Measurements from ENCODE around the gene WDR4. TPM values are rescaled to one million over a fixed set of nuclear protein-coding genes. Genes with fewer than 3 reads are reported as not detected.

WDR4 gene
- total and polyA plus RNA-seq, 9 of the 15 experiments (the other 6 are each of a cell fraction or from before 2014, with no cell fraction given): 5.4 to 95.4 (median 32.1) TPM

DNA sequence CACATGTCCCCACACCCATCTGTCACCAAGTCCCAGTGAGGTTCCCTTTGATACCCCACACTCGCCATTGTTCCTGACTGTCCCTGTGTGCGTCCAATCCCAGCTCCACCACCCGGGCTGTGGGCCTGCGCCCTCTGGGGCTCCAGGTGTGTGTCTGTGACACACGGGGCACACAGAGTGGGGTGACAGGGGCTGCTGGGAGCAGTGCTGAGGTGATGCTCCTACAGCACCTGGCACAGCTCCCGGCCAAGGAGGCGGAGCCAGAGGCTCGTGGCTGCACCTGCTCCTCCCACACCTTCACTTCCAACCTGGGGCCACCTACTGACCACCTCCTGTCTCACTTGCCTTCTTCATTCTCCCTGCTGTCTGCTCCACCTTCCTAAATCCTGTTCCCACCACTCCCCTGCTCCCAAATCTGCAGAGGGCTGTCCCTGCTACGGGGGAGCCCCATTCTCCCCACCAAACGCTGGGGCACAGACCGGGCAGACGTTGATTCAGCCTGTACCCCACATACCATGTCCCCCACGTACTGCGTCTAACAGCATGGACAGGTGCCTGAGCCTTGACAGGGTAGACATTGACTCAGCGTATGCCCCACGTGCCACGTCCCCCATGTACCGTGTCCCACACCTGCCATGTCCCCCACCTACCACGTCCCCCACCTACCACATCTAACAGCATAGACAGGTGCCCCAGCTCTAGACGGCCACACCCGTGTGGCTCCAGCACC is 16.4 kb downstream of the WDR4 start:
- DNase-seq (ENCODE audit: extremely low read depth in 1 of 4, low spot score in 3 of 4) (no peak), FAIRE-seq (no peak), ATAC-seq (peak; percentile 60)
- H3K9me1 ChIP-seq (ENCODE audit: control insufficient read depth, insufficient read depth, low read length): peaks cover 3% of the 10 kb centered on the region
- H3K27ac ChIP-seq (ENCODE audit: extremely low read depth, low read depth, low read length): no peak overlapping the region
- H3K4me1 ChIP-seq (replicated peaks in 1 of 2; ENCODE audit: control insufficient read depth in 2 of 2, insufficient read depth in 2 of 2, low read length in 2 of 2): peaks cover 0 to 34% of the 10 kb centered on the region in 2 experiments; a peak in 1 of 5 replicates
- ChIA-PET POLR2A (no interaction called here), CTCF (ENCODE audit: low intra/inter-chr PET ratio) (interaction anchor here (0.5 kb wide), 1 partner anchor 960 kb away, joined by 4 read pairs; no protein-coding TSS in a partner anchor)
- peaks cover 94% of the 10 kb centered on the region for H3K36me3 ChIP-seq (ENCODE audit: control insufficient read depth, insufficient read depth, low read length)
- H3K9me3 ChIP-seq (replicated peaks; ENCODE audit: control insufficient read depth, insufficient read depth, low read depth, low read length): no peaks in the 10 kb centered on the region
- intact Hi-C loops (cut with micrococcal nuclease) (no loop called here), in situ Hi-C loops (cut with MboI) (no loop called here)
- H3K4me3 ChIP-seq: no peak overlapping the region
- H3K27me3 ChIP-seq (ENCODE audit: control insufficient read depth in 2 of 2, insufficient read depth in 2 of 2, low read length in 2 of 2): no peaks in the 10 kb centered on the region
- BruUV-seq (replicated peaks): no TSS peak
- TF ChIP-seq SUPT5H (IDR thresholded peaks at IDR 0.05) (0 out of 2 replicates have a peak, but pooled peaks have one; percentile 20), RBFOX2 (IDR thresholded peaks at IDR 0.05; ENCODE audit: low read depth, low read length) (0 out of 2 replicates have a peak, but pooled peaks have one; percentile 7), MEIS2 (IDR thresholded peaks at IDR 0.05; ENCODE audit: partially characterized antibody) (no peak)
- H2AFZ ChIP-seq (ENCODE audit: low read depth, low read length): no peak overlapping the region
- peaks cover 27% of the 10 kb centered on the region for H4K20me1 ChIP-seq (replicated peaks; ENCODE audit: control insufficient read depth, insufficient read depth, low read length)
- H3K79me2 ChIP-seq (ENCODE audit: control insufficient read depth, insufficient read depth, low read length): peaks cover 87% of the 10 kb centered on the region
- peak overlapping the region in 1 of 2 experiments; percentile 50; a peak in 1 of 4 replicates for H3K9ac ChIP-seq (ENCODE audit: insufficient read depth in 1 of 2, low read depth in 2 of 2, low read length in 2 of 2)
- H3K4me2 ChIP-seq (ENCODE audit: insufficient read depth, low read length): no peak overlapping the region
- 95% methylated on average over 21 of the region's 21 CpGs for WGBS (ENCODE audit: insufficient coverage, low coverage, missing lambda C conversion rate)

GRCh38 chr21:42861848-42862400 is 17.4 kb downstream of the WDR4 start:
- CTCF ChIA-PET (ENCODE audit: low intra/inter-chr PET ratio): no interaction called here
- no peak for FAIRE-seq
- H3K9ac ChIP-seq (ENCODE audit: insufficient read depth in 1 of 2, low read depth in 2 of 2, low read length in 2 of 2): no peak overlapping the region; a peak in 1 of 4 replicates
- no peak overlapping the region for H2AFZ ChIP-seq (ENCODE audit: low read depth, low read length)
- H3K9me1 ChIP-seq (ENCODE audit: control insufficient read depth, insufficient read depth, low read length): peaks cover 3% of the 10 kb centered on the region
- ATAC-seq: no peak
- no peak overlapping the region for H3K4me3 ChIP-seq
- DNase-seq (ENCODE audit: extremely low read depth in 1 of 4, low spot score in 3 of 4): no peak
- no TSS peak for BruUV-seq (replicated peaks)
- WGBS (ENCODE audit: insufficient coverage, low coverage, missing lambda C conversion rate): 94% methylated on average over 29 of the region's 29 CpGs
- POLR2A ChIA-PET: interaction anchor here (1.0 kb wide), 1 partner anchor 17 kb away, joined by 5 read pairs; the partner anchor contains the start of gene WDR4
- intact Hi-C loops (cut with micrococcal nuclease) (no loop called here), in situ Hi-C loops (cut with MboI) (no loop called here)
- H4K20me1 ChIP-seq (replicated peaks; ENCODE audit: control insufficient read depth, insufficient read depth, low read length): peaks cover 21% of the 10 kb centered on the region
- peaks cover 95% of the 10 kb centered on the region for H3K36me3 ChIP-seq (ENCODE audit: control insufficient read depth, insufficient read depth, low read length)
- no peak overlapping the region for H3K4me2 ChIP-seq (ENCODE audit: insufficient read depth, low read length)
- peaks cover 82% of the 10 kb centered on the region for H3K79me2 ChIP-seq (ENCODE audit: control insufficient read depth, insufficient read depth, low read length)
- TF ChIP-seq POLR2G (IDR thresholded peaks at IDR 0.05; ENCODE audit: low read depth, low read length): peak; percentile 10; the same call in 1 of the 2 replicates
- TF ChIP-seq RBM34 (IDR thresholded peaks at IDR 0.05; ENCODE audit: borderline replicate concordance, insufficient read depth, low read length): no peak
- TF ChIP-seq ZBTB33 (CRISPR knock-in tag; IDR thresholded peaks at IDR 0.05): peak; percentile 35; the same call in 1 of the 2 replicates
- TF ChIP-seq RBFOX2 (IDR thresholded peaks at IDR 0.05; ENCODE audit: low read depth, low read length): peak; percentile 54
- no peak overlapping the region for H3K27ac ChIP-seq (ENCODE audit: extremely low read depth, low read depth, low read length)
- peaks cover 0 to 36% of the 10 kb centered on the region in 2 experiments; a peak in 1 of 5 replicates for H3K4me1 ChIP-seq (replicated peaks in 1 of 2; ENCODE audit: control insufficient read depth in 2 of 2, insufficient read depth in 2 of 2, low read length in 2 of 2)
- H3K9me3 ChIP-seq (replicated peaks; ENCODE audit: control insufficient read depth, insufficient read depth, low read depth, low read length): no peaks in the 10 kb centered on the region
- no peaks in the 10 kb centered on the region for H3K27me3 ChIP-seq (ENCODE audit: control insufficient read depth in 2 of 2, insufficient read depth in 2 of 2, low read length in 2 of 2)
